GM23338 (cell line): ENCODE measurements around the gene MYOCD. TPM values are rescaled to one million over a fixed set of nuclear protein-coding genes. Genes with fewer than 3 reads are reported as not detected.

Source experiments
- ATAC-seq: fragments of 200-7000 bp; cut with Tn5 transposase; 3 replicates; pipeline ENCODE4 v1.9.1; 2020
- DNase-seq: peaks from one replicate; pipeline ENCODE4 v3.0.0-alpha.2; 2015; ENCODE audit warnings: low spot score
- H2AFZ ChIP-seq: fragments of 200-600 bp; sonication (generic); 2 replicates; pipeline ENCODE4 v1.8.0; 2016; ENCODE audit warnings: antibody characterized with exemption, mild to moderate bottlenecking, moderate library complexity
- H3F3A ChIP-seq: fragments of 200-600 bp; sonication (generic); replicated peaks from 2 replicates; pipeline ENCODE4 v1.8.0; 2017; ENCODE audit warnings: antibody characterized with exemption, mixed run types, low read depth
- H3K27ac ChIP-seq: fragments of 200-600 bp; sonication (generic); 2 replicates; pipeline ENCODE4 v1.6.1; 2016; ENCODE audit warnings: low read depth
- H3K27me3 ChIP-seq: fragments of 200-600 bp; sonication (generic); 2 replicates; pipeline ENCODE4 v1.8.0; 2016; ENCODE audit warnings: mild to moderate bottlenecking, mixed run types, moderate library complexity; ENCODE audit not compliant: insufficient read depth
- H3K36me3 ChIP-seq: fragments of 200-600 bp; sonication (generic); 2 replicates; pipeline ENCODE4 v1.8.0; 2016; ENCODE audit warnings: mild to moderate bottlenecking; ENCODE audit not compliant: insufficient read depth
- H3K4me1 ChIP-seq: fragments of 200-600 bp; sonication (generic); 2 replicates; pipeline ENCODE4 v1.8.0; 2016; ENCODE audit warnings: mild to moderate bottlenecking, moderate library complexity; ENCODE audit not compliant: insufficient read depth
- H3K4me2 ChIP-seq: fragments of 200-600 bp; sonication (generic); 2 replicates; pipeline ENCODE4 v1.7.1; 2017; ENCODE audit warnings: mixed run types
- H3K4me3 ChIP-seq: fragments of 200-600 bp; sonication (generic); 2 replicates; pipeline ENCODE4 v1.6.1; 2016; ENCODE audit warnings: mixed run types
- H3K79me2 ChIP-seq: fragments of 200-600 bp; sonication (generic); replicated peaks from 2 replicates; pipeline ENCODE4 v1.8.0; 2017; ENCODE audit warnings: mild to moderate bottlenecking; ENCODE audit not compliant: insufficient read depth
- H3K9me2 ChIP-seq: fragments of 200-600 bp; sonication (generic); 2 replicates; pipeline ENCODE4 v1.8.0; 2017; ENCODE audit not compliant: insufficient read depth
- H4K20me1 ChIP-seq: fragments of 200-600 bp; sonication (generic); replicated peaks from 2 replicates; pipeline ENCODE4 v1.8.0; 2017; ENCODE audit warnings: mild to moderate bottlenecking; ENCODE audit not compliant: insufficient read depth
- H3K27ac Mint-ChIP-seq: 2 replicates; pipeline ENCODE4 v1.8.0; 2020; ENCODE audit warnings: inconsistent platforms, mild to moderate bottlenecking, moderate library complexity, mixed read lengths
- H3K27me3 Mint-ChIP-seq: 3 replicates; pipeline ENCODE4 v1.8.0; 2022; ENCODE audit warnings: low read depth, mild to moderate bottlenecking, moderate library complexity, mixed read lengths, inconsistent platforms; ENCODE audit not compliant: insufficient read depth, poor library complexity
- H3K36me3 Mint-ChIP-seq: 3 replicates; pipeline ENCODE4 v1.8.0; 2021; ENCODE audit warnings: low read depth, mild to moderate bottlenecking, inconsistent platforms, moderate library complexity, mixed read lengths
- H3K4me1 Mint-ChIP-seq: 3 replicates; pipeline ENCODE4 v1.8.0; 2020; ENCODE audit warnings: mild to moderate bottlenecking, inconsistent platforms, mixed read lengths
- H3K4me3 Mint-ChIP-seq: 3 replicates; pipeline ENCODE4 v1.8.0; 2021; ENCODE audit warnings: moderate library complexity, mild to moderate bottlenecking, inconsistent platforms, mixed read lengths
- H3K9me3 Mint-ChIP-seq: 3 replicates; pipeline ENCODE4 v1.8.0; 2020; ENCODE audit warnings: moderate library complexity, mild to moderate bottlenecking, inconsistent platforms, mixed read lengths
- CREB1 ChIP-seq: fragments of 250-450 bp; sonication (Bioruptor Pico); IDR thresholded peaks from 2 replicates; pipeline ENCODE4 v1.5.0; 2020; ENCODE audit warnings: low read depth, mild to moderate bottlenecking, moderate library complexity
- EZH2 ChIP-seq: fragments of 200-600 bp; sonication (generic); IDR thresholded peaks from one replicate; pipeline ENCODE4 v1.8.0; 2017; ENCODE audit warnings: antibody characterized with exemption, mild to moderate bottlenecking, low read depth; ENCODE audit not compliant: unreplicated experiment
- EZH2phosphoT487 ChIP-seq: fragments of 200-600 bp; sonication (generic); IDR thresholded peaks from one replicate; pipeline ENCODE4 v1.8.1; 2018; ENCODE audit warnings: antibody characterized with exemption; ENCODE audit not compliant: unreplicated experiment
- JUNB ChIP-seq: IDR thresholded peaks from one replicate; pipeline ENCODE4 v1.6.1; 2016; ENCODE audit warnings: antibody characterized with exemption; ENCODE audit not compliant: unreplicated experiment
- NANOG ChIP-seq: IDR thresholded peaks from 2 replicates; pipeline ENCODE4 v1.6.1; 2016; ENCODE audit warnings: antibody characterized with exemption, borderline replicate concordance
- POLR2AphosphoS5 ChIP-seq: IDR thresholded peaks from 2 replicates; pipeline ENCODE4 v1.6.1; 2016; ENCODE audit warnings: antibody characterized with exemption, low read depth
- REST ChIP-seq: IDR thresholded peaks from one replicate; pipeline ENCODE4 v1.6.1; 2018; ENCODE audit warnings: antibody characterized with exemption; ENCODE audit not compliant: unreplicated experiment
- STAT1 ChIP-seq: IDR thresholded peaks from one replicate; pipeline ENCODE4 v1.6.1; 2016; ENCODE audit warnings: antibody characterized with exemption; ENCODE audit not compliant: unreplicated experiment
- ZNF114 ChIP-seq: fragments of 250-450 bp; sonication (Bioruptor Pico); IDR thresholded peaks from 2 replicates; pipeline ENCODE4 v1.5.0; 2020; ENCODE audit warnings: mild to moderate bottlenecking, moderate library complexity
- ZNF331 ChIP-seq: fragments of 250-450 bp; sonication (Bioruptor Pico); IDR thresholded peaks from 2 replicates; pipeline ENCODE4 v1.5.0; 2020; ENCODE audit warnings: low read depth, mild to moderate bottlenecking, moderate library complexity
- polyA plus RNA-seq: library from polyadenylated mRNA; unstranded; fragments of >200 nt; fragmentation: Nextera tagmentation; extraction: Ambion mirVana; gene quantifications from 2 replicates; pipeline ENCODE4 v1.2.1, GENCODE V29; 2016
- total RNA-seq: library from RNA; depleted of rRNA; stranded (reverse); fragments of >200 nt; shearing (Covaris generic); gene quantifications from 2 replicates; pipeline ENCODE4 v1.2.3, GENCODE V29; 2014
- TF ChIP-seq, protein P1 (sequence below), 2 experiments: fragments of 200-600 bp in 1 of 2; sonication (generic) in 1 of 2; conservative IDR thresholded peaks; 2 replicates each; pipeline versions ENCODE4 v1.5.1 to v1.6.1; 2016 to 2017; ENCODE audit warnings: antibody characterized with exemption in 2 of 2, low read depth in 2 of 2, mild to moderate bottlenecking in 2 of 2, moderate library complexity in 1 of 2
- TF ChIP-seq, protein P2 (sequence below): IDR thresholded peaks from 2 replicates; pipeline ENCODE4 v1.6.1; 2016; ENCODE audit warnings: antibody characterized with exemption

MYOCD gene
- total and polyA plus RNA-seq, 2 experiments from 2014 or later = 0.80 to 2.4 TPM

- TF ChIP-seq, protein P1, sequence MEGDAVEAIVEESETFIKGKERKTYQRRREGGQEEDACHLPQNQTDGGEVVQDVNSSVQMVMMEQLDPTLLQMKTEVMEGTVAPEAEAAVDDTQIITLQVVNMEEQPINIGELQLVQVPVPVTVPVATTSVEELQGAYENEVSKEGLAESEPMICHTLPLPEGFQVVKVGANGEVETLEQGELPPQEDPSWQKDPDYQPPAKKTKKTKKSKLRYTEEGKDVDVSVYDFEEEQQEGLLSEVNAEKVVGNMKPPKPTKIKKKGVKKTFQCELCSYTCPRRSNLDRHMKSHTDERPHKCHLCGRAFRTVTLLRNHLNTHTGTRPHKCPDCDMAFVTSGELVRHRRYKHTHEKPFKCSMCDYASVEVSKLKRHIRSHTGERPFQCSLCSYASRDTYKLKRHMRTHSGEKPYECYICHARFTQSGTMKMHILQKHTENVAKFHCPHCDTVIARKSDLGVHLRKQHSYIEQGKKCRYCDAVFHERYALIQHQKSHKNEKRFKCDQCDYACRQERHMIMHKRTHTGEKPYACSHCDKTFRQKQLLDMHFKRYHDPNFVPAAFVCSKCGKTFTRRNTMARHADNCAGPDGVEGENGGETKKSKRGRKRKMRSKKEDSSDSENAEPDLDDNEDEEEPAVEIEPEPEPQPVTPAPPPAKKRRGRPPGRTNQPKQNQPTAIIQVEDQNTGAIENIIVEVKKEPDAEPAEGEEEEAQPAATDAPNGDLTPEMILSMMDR (conservative IDR thresholded peaks at IDR 0.05; ENCODE audit: low read depth in 2 of 2) = no peak
- TF ChIP-seq EZH2phosphoT487 (no peak), STAT1 (no peak), POLR2AphosphoS5 (no peak), CREB1 (no peak), NANOG (no peak)
Observed at GRCh38 chr17:12620200-12620720, 45.4 kb upstream of the MYOCD start (continued).

DNA sequence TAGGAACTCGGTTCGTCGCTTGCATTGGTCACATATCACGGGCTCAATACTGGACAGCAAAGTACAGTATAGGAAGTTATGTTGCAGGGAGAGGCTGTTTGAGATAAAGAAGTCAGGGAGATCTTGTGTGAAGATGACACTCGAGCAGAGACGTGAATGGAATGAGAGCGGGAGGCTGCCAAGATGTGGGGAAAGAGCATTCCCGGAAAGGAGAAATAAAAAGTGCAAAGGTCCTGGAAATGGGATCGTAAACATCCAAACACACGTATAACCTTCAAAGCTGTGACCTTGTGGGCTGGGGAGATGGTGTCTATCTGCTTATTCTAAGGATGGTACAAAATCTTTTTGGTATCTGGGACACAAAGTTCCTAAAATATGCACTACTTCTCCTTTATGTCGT lies 43.0 kb upstream of the MYOCD start:
- Histone ChIP-seq H3K4me2 (no peak overlapping the region), H2AFZ (no peak overlapping the region; the same call in 1 of the 2 replicates), H3K36me3 (no peaks in the 10 kb centered on the region), H3K27me3 (no peaks in the 10 kb centered on the region), H4K20me1 (no peaks in the 10 kb centered on the region), H3K9me2 (no peaks in the 10 kb centered on the region), H3K4me1 (peaks cover 35% of the 10 kb centered on the region), H3K4me3 (no peak overlapping the region), H3K27ac (no peak overlapping the region), H3F3A (no peaks in the 10 kb centered on the region), H3K79me2 (no peaks in the 10 kb centered on the region)
- no peak overlapping the region for H3K4me3 Mint-ChIP-seq
- DNase-seq = no peak
- ATAC-seq = no peak
- peaks cover 41% of the 10 kb centered on the region for H3K4me1 Mint-ChIP-seq
- peaks cover 2% of the 10 kb centered on the region for H3K27me3 Mint-ChIP-seq
- H3K36me3 Mint-ChIP-seq = no peaks in the 10 kb centered on the region
- H3K27ac Mint-ChIP-seq = no peak overlapping the region
- H3K9me3 Mint-ChIP-seq = no peaks in the 10 kb centered on the region; the same call in 2 of the 3 replicates
- TF ChIP-seq POLR2AphosphoS5 (no peak), ZNF331 (no peak), ZNF114 (CRISPR knock-in tag) (no peak), NANOG (no peak), REST (no peak), EZH2phosphoT487 (no peak), CREB1 (no peak), STAT1 (no peak), EZH2 (no peak), JUNB (no peak)
- TF ChIP-seq, protein P2, sequence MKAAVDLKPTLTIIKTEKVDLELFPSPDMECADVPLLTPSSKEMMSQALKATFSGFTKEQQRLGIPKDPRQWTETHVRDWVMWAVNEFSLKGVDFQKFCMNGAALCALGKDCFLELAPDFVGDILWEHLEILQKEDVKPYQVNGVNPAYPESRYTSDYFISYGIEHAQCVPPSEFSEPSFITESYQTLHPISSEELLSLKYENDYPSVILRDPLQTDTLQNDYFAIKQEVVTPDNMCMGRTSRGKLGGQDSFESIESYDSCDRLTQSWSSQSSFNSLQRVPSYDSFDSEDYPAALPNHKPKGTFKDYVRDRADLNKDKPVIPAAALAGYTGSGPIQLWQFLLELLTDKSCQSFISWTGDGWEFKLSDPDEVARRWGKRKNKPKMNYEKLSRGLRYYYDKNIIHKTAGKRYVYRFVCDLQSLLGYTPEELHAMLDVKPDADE = no peak
- TF ChIP-seq, protein P1 (conservative IDR thresholded peaks at IDR 0.05; ENCODE audit: low read depth in 2 of 2) = no peak
